Central memory CD8-positive, alpha-beta T cell (primary cell): ENCODE measurements around the gene BABAM2.

Experiments used
- ATAC-seq: fragments of 150-1000 bp; cut with Tn5 transposase; replicated peaks from 2 replicates; pipeline ENCODE4 v1.10.0; 2022; ENCODE audit warnings: mild to moderate bottlenecking, moderate FRiP score, moderate number of reproducible peaks; ENCODE audit not compliant: poor library complexity, severe bottlenecking; ENCODE audit errors: extremely low read depth
- DNase-seq, 2 donors: peaks; one replicate each; pipeline ENCODE4 v3.0.0; 2021; ENCODE audit warnings: low spot score in 2 of 2
- H3K27ac Mint-ChIP-seq: one replicate; pipeline ENCODE4 v1.8.0; 2022; ENCODE audit warnings: low read depth, mild to moderate bottlenecking, moderate library complexity, mixed read lengths
- H3K27me3 Mint-ChIP-seq: one replicate; pipeline ENCODE4 v1.8.0; 2022; ENCODE audit warnings: mixed read lengths
- H3K36me3 Mint-ChIP-seq: one replicate; pipeline ENCODE4 v1.8.0; 2022; ENCODE audit warnings: mild to moderate bottlenecking, moderate library complexity, mixed read lengths; ENCODE audit not compliant: insufficient read depth
- H3K4me1 Mint-ChIP-seq: one replicate; pipeline ENCODE4 v1.8.0; 2022; ENCODE audit warnings: mixed read lengths
- H3K4me3 Mint-ChIP-seq: one replicate; pipeline ENCODE4 v1.8.0; 2022; ENCODE audit warnings: mild to moderate bottlenecking, moderate library complexity, mixed read lengths
- H3K9me3 Mint-ChIP-seq: one replicate; pipeline ENCODE4 v1.8.0; 2022; ENCODE audit warnings: mixed read lengths

The BABAM2 gene

GRCh38 chr2:28346587-28346986, 456.1 kb downstream of the BABAM2 start:
- DNase-seq = no peak
- no peak for ATAC-seq

DNA sequence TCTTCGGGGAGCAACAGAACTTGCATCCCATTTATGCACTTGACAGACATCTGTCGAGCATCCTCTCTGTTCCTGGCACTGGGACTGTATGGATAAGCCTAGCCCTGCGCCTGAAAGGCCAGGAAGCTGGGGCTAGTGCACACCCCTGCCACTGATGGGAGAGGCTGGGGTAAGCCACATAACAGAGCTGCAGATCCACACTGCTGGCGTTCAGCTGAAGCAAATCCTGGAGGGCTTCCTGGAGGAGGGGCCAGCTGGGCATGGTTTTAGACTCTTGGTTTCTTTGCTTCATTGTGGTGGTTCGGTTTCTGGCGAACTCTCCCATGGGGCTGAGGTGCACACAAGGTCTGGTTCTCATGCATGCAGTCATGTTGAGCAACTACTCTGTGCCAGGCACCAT, 456.7 kb downstream of the BABAM2 start:
- peak overlapping the region; percentile 55 for H3K4me3 Mint-ChIP-seq
- DNase-seq (no peak), ATAC-seq (no peak)
- H3K36me3 Mint-ChIP-seq = peaks cover 5% of the 10 kb centered on the region
- H3K4me1 Mint-ChIP-seq = peaks cover 27% of the 10 kb centered on the region
- H3K27me3 Mint-ChIP-seq = no peaks in the 10 kb centered on the region
- peak overlapping the region; percentile 82 for H3K27ac Mint-ChIP-seq
- H3K9me3 Mint-ChIP-seq = no peaks in the 10 kb centered on the region

More at GRCh38 chr2:28346587-28346986, 456.1 kb downstream of the BABAM2 start:
- H3K36me3 Mint-ChIP-seq = peaks cover 3% of the 10 kb centered on the region
- H3K4me3 Mint-ChIP-seq = peak overlapping the region; percentile 55
- no peaks in the 10 kb centered on the region for H3K27me3 Mint-ChIP-seq
- H3K4me1 Mint-ChIP-seq = peaks cover 27% of the 10 kb centered on the region
- no peaks in the 10 kb centered on the region for H3K9me3 Mint-ChIP-seq
- peak overlapping the region; percentile 82 for H3K27ac Mint-ChIP-seq

DNA sequence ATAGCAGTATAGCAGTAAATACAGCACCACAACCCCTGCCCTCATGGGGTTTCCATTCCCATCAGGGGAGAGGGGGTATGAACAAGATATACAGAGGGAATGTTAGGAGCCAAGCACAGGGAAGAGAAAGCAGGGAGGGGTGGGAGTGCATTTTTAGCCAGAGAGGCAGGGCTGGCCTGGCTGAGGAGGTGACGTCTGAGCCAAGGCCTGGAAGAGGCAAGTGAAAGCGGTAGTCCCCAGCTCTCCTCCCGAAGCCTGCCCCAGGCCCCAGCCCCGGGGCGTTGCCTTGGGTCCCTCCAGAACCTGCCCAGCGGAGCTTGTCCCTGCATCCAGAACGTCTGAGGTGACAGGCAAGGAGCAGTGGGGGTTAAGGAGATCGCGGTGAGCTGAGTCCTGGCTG, 457.1 kb downstream of the BABAM2 start:
- peaks cover 30% of the 10 kb centered on the region for H3K4me1 Mint-ChIP-seq
- peak overlapping the region; percentile 82 for H3K27ac Mint-ChIP-seq
- ATAC-seq (no peak), DNase-seq (no peak)
- no peaks in the 10 kb centered on the region for H3K27me3 Mint-ChIP-seq
- H3K4me3 Mint-ChIP-seq = peak overlapping the region; percentile 55
- no peaks in the 10 kb centered on the region for H3K9me3 Mint-ChIP-seq
- peaks cover 5% of the 10 kb centered on the region for H3K36me3 Mint-ChIP-seq

- H3K27me3 Mint-ChIP-seq = no peaks in the 10 kb centered on the region
- DNase-seq (peak; percentile 53 to 72), ATAC-seq (peak; percentile 96)
- H3K4me3 Mint-ChIP-seq = peak overlapping the region; percentile 55
- peaks cover 32% of the 10 kb centered on the region for H3K4me1 Mint-ChIP-seq
- H3K27ac Mint-ChIP-seq = peak overlapping the region; percentile 82
- H3K9me3 Mint-ChIP-seq = no peaks in the 10 kb centered on the region
- peaks cover 5% of the 10 kb centered on the region for H3K36me3 Mint-ChIP-seq
Measured at GRCh38 chr2:28348149-28348567, 457.6 kb downstream of the BABAM2 start.

GRCh38 chr2:28348921-28349320, 458.4 kb downstream of the BABAM2 start:
- H3K27me3 Mint-ChIP-seq = no peaks in the 10 kb centered on the region
- H3K27ac Mint-ChIP-seq = peak overlapping the region; percentile 82
- peaks cover 32% of the 10 kb centered on the region for H3K4me1 Mint-ChIP-seq
- peaks cover 4% of the 10 kb centered on the region for H3K36me3 Mint-ChIP-seq
- H3K9me3 Mint-ChIP-seq = no peaks in the 10 kb centered on the region
- ATAC-seq (no peak), DNase-seq (no peak)
- peak overlapping the region; percentile 55 for H3K4me3 Mint-ChIP-seq

DNA sequence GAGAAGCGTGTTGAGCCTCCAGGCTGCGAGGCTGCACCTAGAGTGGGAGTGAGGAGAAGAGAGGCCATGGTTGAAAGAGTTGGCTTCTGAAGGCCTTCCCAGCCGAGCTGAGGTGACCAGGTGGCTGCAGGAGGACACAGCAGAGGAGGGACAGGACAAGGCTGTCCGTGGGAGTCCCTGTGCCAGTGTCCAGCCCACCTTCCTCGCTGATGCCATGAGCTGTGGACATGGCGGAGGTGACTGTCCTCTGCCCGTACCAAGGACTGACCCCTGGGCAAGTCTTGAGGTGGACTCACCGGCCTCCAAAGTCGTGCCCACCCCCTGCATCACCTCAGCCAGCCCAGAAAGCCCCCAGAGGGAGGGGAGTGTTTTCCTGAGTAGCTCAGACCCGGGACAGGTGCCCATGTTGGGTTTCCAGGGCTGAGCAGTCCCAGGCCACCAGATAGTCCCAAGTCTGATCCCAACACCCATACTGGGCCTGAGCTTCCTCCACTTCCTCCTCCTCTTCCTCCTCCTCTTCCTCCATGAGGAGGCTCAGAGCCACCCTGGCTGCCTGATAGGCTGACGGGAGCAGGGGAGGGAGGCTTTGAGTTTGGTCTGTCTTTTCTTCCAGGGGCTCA, 459.1 kb downstream of the BABAM2 start:
- DNase-seq = no peak
- H3K4me3 Mint-ChIP-seq = peak overlapping the region; percentile 55
- H3K36me3 Mint-ChIP-seq = peaks cover 3% of the 10 kb centered on the region
- peaks cover 32% of the 10 kb centered on the region for H3K4me1 Mint-ChIP-seq
- ATAC-seq = no peak
- H3K27me3 Mint-ChIP-seq = no peaks in the 10 kb centered on the region
- H3K9me3 Mint-ChIP-seq = no peaks in the 10 kb centered on the region
- peak overlapping the region; percentile 29 for H3K27ac Mint-ChIP-seq

DNA sequence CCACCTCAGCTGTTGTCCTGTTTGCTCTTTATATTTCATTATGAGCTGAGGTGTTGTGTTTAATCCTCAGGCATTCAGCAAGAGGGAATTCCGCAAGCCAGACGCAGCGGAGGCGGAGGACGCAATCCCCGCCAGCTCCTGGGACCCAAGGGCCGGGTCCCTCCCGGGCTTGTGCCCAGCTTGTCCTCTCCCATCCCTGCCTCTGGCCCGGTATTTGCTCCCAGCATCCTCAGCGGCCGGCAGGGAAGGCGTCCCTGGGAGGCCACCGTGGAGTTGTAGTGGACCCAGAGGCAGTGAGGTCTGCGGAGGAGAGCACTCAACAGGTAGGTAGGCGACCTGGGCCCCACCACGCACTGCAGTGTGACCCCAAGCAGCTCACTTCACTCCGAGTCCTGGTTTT, 459.7 kb downstream of the BABAM2 start:
- peaks cover 3% of the 10 kb centered on the region for H3K36me3 Mint-ChIP-seq
- no peaks in the 10 kb centered on the region for H3K9me3 Mint-ChIP-seq
- peaks cover 32% of the 10 kb centered on the region for H3K4me1 Mint-ChIP-seq
- DNase-seq = no peak
- no peaks in the 10 kb centered on the region for H3K27me3 Mint-ChIP-seq
- no peak for ATAC-seq
- no peak overlapping the region for H3K4me3 Mint-ChIP-seq
- H3K27ac Mint-ChIP-seq = peak overlapping the region; percentile 10

DNA sequence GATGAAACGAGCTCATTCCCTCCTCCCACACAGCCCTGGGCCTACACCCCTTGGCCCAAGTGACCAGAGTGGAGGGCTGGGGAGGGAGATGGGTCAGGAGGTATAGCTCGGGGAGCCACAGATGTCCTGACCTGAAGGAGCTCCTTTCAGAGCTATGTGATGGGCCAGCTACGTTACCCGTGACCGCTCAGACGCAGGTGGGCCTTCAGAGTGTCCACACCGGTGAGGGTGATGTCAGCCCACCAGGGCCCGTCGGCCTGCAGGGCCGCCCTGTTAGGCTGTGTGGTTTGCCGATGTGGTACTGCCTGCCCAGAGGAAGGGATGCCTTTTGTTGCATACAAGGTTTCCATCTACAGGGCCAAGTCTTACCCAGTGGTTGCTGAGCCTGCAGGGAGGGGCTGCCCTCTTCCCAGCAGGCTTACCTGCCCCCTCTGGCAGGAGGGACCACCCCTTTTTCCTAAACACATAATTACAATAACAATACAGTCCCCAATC, 460.3 kb downstream of the BABAM2 start:
- DNase-seq = no peak

GRCh38 chr2:28351621-28352020, 461.1 kb downstream of the BABAM2 start:
- Mint-ChIP-seq H3K36me3 (peaks cover 3% of the 10 kb centered on the region), H3K27ac (peak overlapping the region; percentile 19), H3K4me3 (no peak overlapping the region), H3K4me1 (peaks cover 31% of the 10 kb centered on the region), H3K27me3 (no peaks in the 10 kb centered on the region), H3K9me3 (no peaks in the 10 kb centered on the region)
- ATAC-seq (no peak), DNase-seq (no peak)

More for the DNA sequence above, 460.3 kb downstream of the BABAM2 start:
- Mint-ChIP-seq H3K27ac (no peak overlapping the region), H3K4me1 (peaks cover 29% of the 10 kb centered on the region), H3K36me3 (peaks cover 3% of the 10 kb centered on the region), H3K9me3 (no peaks in the 10 kb centered on the region), H3K4me3 (no peak overlapping the region), H3K27me3 (no peaks in the 10 kb centered on the region)
- ATAC-seq = no peak

DNA sequence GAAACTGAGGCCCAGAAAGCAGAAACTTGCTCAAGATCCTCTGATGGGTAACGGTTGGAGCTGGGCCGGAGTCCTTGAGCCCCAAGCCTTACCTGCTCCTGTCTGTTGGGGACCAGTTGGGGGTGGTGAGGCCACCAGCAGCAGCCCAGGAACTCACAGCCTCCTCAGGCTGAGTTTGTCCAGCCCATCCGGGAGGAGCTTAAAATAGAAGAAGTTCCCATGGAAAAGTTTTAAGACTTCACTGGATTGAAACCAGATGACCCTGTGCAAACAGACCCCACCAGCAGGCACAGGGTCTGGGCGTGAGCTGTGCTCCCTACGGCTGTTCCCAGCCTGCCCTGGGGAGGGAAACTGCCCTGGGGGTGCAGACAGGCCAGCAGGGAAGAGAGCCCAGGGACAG, 461.6 kb downstream of the BABAM2 start:
- DNase-seq (no peak), ATAC-seq (no peak)
- Mint-ChIP-seq H3K36me3 (peaks cover 3% of the 10 kb centered on the region), H3K9me3 (no peaks in the 10 kb centered on the region), H3K4me3 (no peak overlapping the region), H3K27ac (peak overlapping the region; percentile 19), H3K27me3 (no peaks in the 10 kb centered on the region), H3K4me1 (peaks cover 26% of the 10 kb centered on the region)

GRCh38 chr2:28352610-28353195, 462.2 kb downstream of the BABAM2 start:
- no peak for ATAC-seq
- peaks cover 20% of the 10 kb centered on the region for H3K4me1 Mint-ChIP-seq
- DNase-seq = no peak
- no peaks in the 10 kb centered on the region for H3K27me3 Mint-ChIP-seq
- H3K27ac Mint-ChIP-seq = no peak overlapping the region
- no peak overlapping the region for H3K4me3 Mint-ChIP-seq
- peaks cover 3% of the 10 kb centered on the region for H3K36me3 Mint-ChIP-seq
- no peaks in the 10 kb centered on the region for H3K9me3 Mint-ChIP-seq

GRCh38 chr2:28354920-28355520, 464.5 kb downstream of the BABAM2 start:
- peak overlapping the region; percentile 38 for H3K27ac Mint-ChIP-seq
- H3K9me3 Mint-ChIP-seq = no peaks in the 10 kb centered on the region
- H3K4me1 Mint-ChIP-seq = peaks cover 26% of the 10 kb centered on the region
- H3K4me3 Mint-ChIP-seq = no peak overlapping the region
- peaks cover 17% of the 10 kb centered on the region for H3K36me3 Mint-ChIP-seq
- H3K27me3 Mint-ChIP-seq = no peaks in the 10 kb centered on the region
- no peak for ATAC-seq
- DNase-seq = no peak
